Hematopoietic multipotent progenitor cell treated with erythropoietin and hydrocortisone succinate and interleukin-3 and kit ligand, for 6 days (in vitro differentiated cells): ENCODE results near the gene APOC3.

Source experiments
- DNase-seq: peaks from one replicate; pipeline ENCODE4 v3.0.0-alpha.2; 2015

Gene APOC3

DNA sequence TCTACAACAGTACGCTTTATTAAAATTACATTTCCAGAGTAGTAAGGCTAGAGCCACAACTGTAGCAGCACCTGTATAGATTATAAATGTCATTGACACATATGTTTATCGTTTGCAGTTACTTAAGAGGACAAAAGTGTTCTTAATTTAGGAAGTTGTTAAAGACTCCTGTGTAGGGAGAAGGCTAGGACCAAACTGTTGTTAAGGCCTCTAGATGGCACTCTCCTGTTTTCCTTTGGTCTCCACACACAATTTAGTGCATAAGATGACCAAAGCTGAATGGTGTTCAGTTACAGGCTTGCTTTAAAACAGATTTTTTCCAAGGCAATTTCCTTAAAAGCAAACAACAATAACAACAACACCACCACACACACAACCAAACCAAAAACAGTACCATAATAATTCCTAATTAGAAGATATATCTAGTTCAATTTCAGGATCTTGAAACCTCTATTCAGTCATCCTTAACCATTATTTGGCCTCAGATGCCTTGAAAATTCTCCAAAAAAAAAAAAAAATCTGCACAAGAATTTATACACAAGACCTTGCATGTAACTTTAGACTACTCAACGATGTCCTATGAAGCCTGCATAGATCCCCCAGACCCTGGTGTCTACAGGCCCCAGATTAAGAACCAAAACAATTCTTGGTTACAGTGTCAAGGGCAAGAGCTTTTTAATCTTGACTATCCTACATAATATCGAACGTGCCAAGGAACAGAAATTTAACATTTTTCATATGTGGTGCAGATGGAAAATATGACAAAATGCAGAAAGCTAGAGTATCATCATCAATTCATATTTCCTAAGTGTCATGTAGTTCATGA, 50.3 kb downstream of the APOC3 start:
- DNase-seq, result peak; percentile 88

DNA sequence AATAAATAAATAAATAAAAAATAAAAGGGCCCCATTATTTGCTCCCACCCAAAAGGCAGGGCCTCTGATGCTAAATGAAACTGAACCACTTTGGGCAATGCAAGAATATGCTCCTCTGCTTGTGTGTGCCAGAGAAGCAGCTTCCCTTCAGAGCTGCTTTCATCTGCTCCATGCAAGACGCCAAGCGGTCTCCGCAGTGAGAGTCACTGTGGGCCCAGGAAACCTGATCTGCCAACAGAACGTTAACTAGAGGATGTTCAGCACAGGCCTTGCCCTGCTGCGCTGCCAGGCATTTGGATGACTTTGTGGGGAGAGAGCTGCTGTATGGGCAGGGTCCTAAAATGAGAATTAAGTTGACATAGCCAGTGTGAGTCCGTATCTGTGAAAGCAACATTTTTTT, 51.4 kb downstream of the APOC3 start:
- no peak for DNase-seq

DNA sequence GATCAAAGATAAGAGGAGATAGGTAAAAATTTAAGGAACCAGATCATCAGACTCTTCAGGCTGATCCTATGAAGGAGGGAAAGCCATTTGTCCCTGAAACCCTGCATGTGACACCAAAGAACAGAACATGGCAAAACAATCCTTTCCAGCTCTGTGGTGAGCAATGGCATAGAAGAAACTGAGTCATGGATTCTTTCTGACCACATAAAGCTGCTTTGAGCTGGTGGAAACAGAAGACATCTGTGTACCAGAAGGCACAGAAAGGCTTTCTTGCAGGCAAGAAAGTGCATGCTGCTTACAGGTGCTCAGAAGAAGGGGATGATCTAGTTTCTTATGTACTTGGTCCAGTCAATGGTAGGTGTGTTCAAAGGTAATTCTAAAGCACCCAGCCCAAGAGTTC, 52.7 kb downstream of the APOC3 start:
- no peak for DNase-seq
